Left lung (tissue), 10 donors: ENCODE results near the gene MEF2C. TPM values are rescaled to one million over a fixed set of nuclear protein-coding genes. Genes with fewer than 3 reads are reported as not detected.

Experiments
- ATAC-seq: fragments of 200-7000 bp; cut with Tn5 transposase; one replicate; pipeline ENCODE4 v1.9.1; 2020; ENCODE audit warnings: moderate library complexity
- DNase-seq, 4 donors: peaks; one replicate each; pipeline ENCODE4 v3.0.0-alpha.2; 2013 to 2020
- H3K27ac ChIP-seq, 2 donors: fragments of 200-600 bp; sonication (generic) in 1 of 2; one replicate each; pipeline versions ENCODE4 v1.5.0 to v1.8.0; 2020 to 2021
- H3K27me3 ChIP-seq, 2 donors: fragments of 200-600 bp; sonication (generic) in 1 of 2; one replicate each; pipeline versions ENCODE4 v1.5.0 to v1.8.0; 2020 to 2021
- H3K36me3 ChIP-seq, 2 donors: fragments of 200-600 bp; sonication (generic) in 1 of 2; one replicate each; pipeline versions ENCODE4 v1.5.0 to v1.8.0; 2020 to 2021
- H3K4me1 ChIP-seq, 2 donors: fragments of 200-600 bp; one replicate each; pipeline ENCODE4 v1.8.0; 2021
- H3K4me3 ChIP-seq, 2 donors: fragments of 200-600 bp; sonication (generic) in 1 of 2; one replicate each; pipeline versions ENCODE4 v1.5.0 to v1.8.0; 2020 to 2021; ENCODE audit warnings: mild to moderate bottlenecking in 1 of 2
- H3K9me3 ChIP-seq, 2 donors: fragments of 200-600 bp; sonication (generic) in 1 of 2; one replicate each; pipeline versions ENCODE4 v1.5.0 to v1.8.0; 2020 to 2021
- CTCF ChIP-seq, 2 donors: fragments of 200-600 bp; sonication (generic) in 1 of 2; IDR thresholded peaks; one replicate each; pipeline versions ENCODE4 v1.5.0 to v1.8.0; 2021; ENCODE audit warnings: antibody characterized with exemption in 2 of 2
- intact Hi-C, 2 donors: fragments of 100-400 bp; cut with DNase I; formaldehyde crosslinking; loops; one replicate each; pipeline versions ENCODE4 v1.11.2 to v1.14.2; 2022
- polyA plus RNA-seq, 6 donors: library from polyadenylated mRNA; unstranded; fragments of 120-200 nt; gene quantifications; one replicate each; pipeline ENCODE4 v1.2.1, GENCODE V29; 2013; ENCODE audit not compliant: insufficient read length in 6 of 6
- total RNA-seq, 2 donors: library from RNA; stranded (reverse); fragmentation: NEBNext Ultra II Directional; extraction: Animal tissue kit (Norgen Biotek cat#: 25700); gene quantifications; one replicate each; pipeline ENCODE4 v1.2.1, GENCODE V29; 2021
- donor health status: DM: no; HTN: yes; CAD: no.
- donor health status: DM: no; HTN: no; CAD: no.

Gene MEF2C
- total and polyA plus RNA-seq, 8 donors, result 45.7 to 97.3 (median 81.5) TPM

- no peaks in the 10 kb centered on the region for H3K9me3 ChIP-seq
- TF ChIP-seq CTCF (IDR thresholded peaks at IDR 0.05), result no peak
- intact Hi-C loops, result loop anchor here in 1 of 2 donors (10.0 kb wide), 1 partner anchor 544 kb away; no protein-coding TSS in a partner anchor
These were observed 193.9 kb downstream of the MEF2C start for GRCh38 chr5:88688984-88689667.

GRCh38 chr5:88688156-88688983 lies 194.6 kb downstream of the MEF2C start:
- Histone ChIP-seq H3K36me3 (no peaks in the 10 kb centered on the region), H3K4me3 (no peak overlapping the region), H3K27me3 (peaks cover 99 to 100% of the 10 kb centered on the region in 2 donors), H3K4me1 (peaks cover 3 to 28% of the 10 kb centered on the region in 2 donors), H3K27ac (no peak overlapping the region), H3K9me3 (no peaks in the 10 kb centered on the region)
- DNase-seq (no peak), ATAC-seq (no peak)
- TF ChIP-seq CTCF (IDR thresholded peaks at IDR 0.05), result no peak
- intact Hi-C loops, result loop anchor here in 1 of 2 donors (10.0 kb wide), 1 partner anchor 544 kb away; no protein-coding TSS in a partner anchor

More at GRCh38 chr5:88688984-88689667, 193.9 kb downstream of the MEF2C start:
- Histone ChIP-seq H3K36me3 (no peaks in the 10 kb centered on the region), H3K4me1 (peaks cover 3 to 24% of the 10 kb centered on the region in 2 donors), H3K4me3 (no peak overlapping the region), H3K27ac (no peak overlapping the region), H3K27me3 (peaks cover 99 to 100% of the 10 kb centered on the region in 2 donors)
- no peak for DNase-seq
- no peak for ATAC-seq

GRCh38 chr5:88687373-88687911 lies 195.5 kb downstream of the MEF2C start:
- ATAC-seq, result no peak
- peaks cover 3 to 25% of the 10 kb centered on the region in 2 donors for H3K4me1 ChIP-seq
- no peak overlapping the region for H3K27ac ChIP-seq
- DNase-seq, result no peak
- no peaks in the 10 kb centered on the region for H3K9me3 ChIP-seq
- intact Hi-C loops, result loop anchor here in 1 of 2 donors (10.0 kb wide), 1 partner anchor 543 kb away; no protein-coding TSS in a partner anchor
- no peak overlapping the region for H3K4me3 ChIP-seq
- no peaks in the 10 kb centered on the region for H3K36me3 ChIP-seq
- H3K27me3 ChIP-seq, result peaks cover 99 to 100% of the 10 kb centered on the region in 2 donors
- no peak for TF ChIP-seq CTCF (IDR thresholded peaks at IDR 0.05)

GRCh38 chr5:88686726-88687125 lies 196.3 kb downstream of the MEF2C start:
- peaks cover 0 to 18% of the 10 kb centered on the region in 2 donors for H3K4me1 ChIP-seq
- H3K4me3 ChIP-seq, result no peak overlapping the region
- H3K27ac ChIP-seq, result no peak overlapping the region
- H3K36me3 ChIP-seq, result no peaks in the 10 kb centered on the region
- no peak for DNase-seq
- H3K27me3 ChIP-seq, result peaks cover 99 to 100% of the 10 kb centered on the region in 2 donors
- no peaks in the 10 kb centered on the region for H3K9me3 ChIP-seq
- no peak for TF ChIP-seq CTCF (IDR thresholded peaks at IDR 0.05)
- ATAC-seq, result no peak
- intact Hi-C loops, result loop anchor here in 1 of 2 donors (10.0 kb wide), 1 partner anchor 542 kb away; no protein-coding TSS in a partner anchor
